GM13976 (cell line): ENCODE measurements around the gene CLEC2A.
"Not testable (repeated sequence)": the region's sequence is repeated elsewhere in the genome, so short reads cannot be mapped to it uniquely, and the experiment has no call there.

ENCODE experiments used
- DNase-seq: peaks from one replicate; pipeline ENCODE4 v3.0.0; 2012; ENCODE audit warnings: low spot score
- in situ Hi-C: fragments of 300-500 bp; cut with MboI; formaldehyde crosslinking; loops from one replicate; pipeline ENCODE4 v1.12.0; 2022; ENCODE audit warnings: low sequenced_read_pairs, mixed read lengths, inconsistent platforms; ENCODE audit not compliant: unreplicated experiment
- TF ChIP-seq, protein P1 (sequence below): IDR thresholded peaks from 2 replicates; pipeline ENCODE4 v1.5.1; 2012; ENCODE audit warnings: borderline replicate concordance, mild to moderate bottlenecking; ENCODE audit not compliant: insufficient read depth; ENCODE audit errors: extremely low read depth, missing control alignments, control extremely low read depth

The CLEC2A gene

DNA sequence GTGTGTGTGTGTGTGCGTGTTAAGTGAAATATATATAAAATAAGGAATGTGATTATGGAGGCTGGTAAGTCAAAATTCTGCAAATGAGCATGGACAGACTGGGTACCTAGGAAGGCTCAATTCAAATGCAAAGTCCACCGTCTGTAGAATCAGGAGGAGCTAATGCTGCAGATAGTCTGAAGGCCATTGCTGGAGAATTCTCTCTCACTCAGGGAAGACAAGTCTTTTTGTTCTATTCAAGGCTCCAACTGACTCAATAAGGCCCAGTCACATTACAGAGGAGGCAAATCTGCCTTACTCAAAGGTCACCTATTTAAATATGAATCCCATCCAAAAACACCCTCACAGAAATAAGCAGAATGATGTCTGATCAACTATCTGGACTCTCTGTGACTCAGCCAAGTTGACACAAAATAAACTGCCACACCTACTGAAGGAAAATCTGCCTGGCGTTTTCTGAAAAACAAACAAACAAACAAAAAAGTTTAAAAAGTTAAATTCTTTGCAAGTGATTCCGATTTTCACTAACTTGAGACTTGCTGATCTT lies 51.6 kb downstream of the CLEC2A start:
- in situ Hi-C loops: no loop called here
- no peak for DNase-seq
- TF ChIP-seq, protein P1, sequence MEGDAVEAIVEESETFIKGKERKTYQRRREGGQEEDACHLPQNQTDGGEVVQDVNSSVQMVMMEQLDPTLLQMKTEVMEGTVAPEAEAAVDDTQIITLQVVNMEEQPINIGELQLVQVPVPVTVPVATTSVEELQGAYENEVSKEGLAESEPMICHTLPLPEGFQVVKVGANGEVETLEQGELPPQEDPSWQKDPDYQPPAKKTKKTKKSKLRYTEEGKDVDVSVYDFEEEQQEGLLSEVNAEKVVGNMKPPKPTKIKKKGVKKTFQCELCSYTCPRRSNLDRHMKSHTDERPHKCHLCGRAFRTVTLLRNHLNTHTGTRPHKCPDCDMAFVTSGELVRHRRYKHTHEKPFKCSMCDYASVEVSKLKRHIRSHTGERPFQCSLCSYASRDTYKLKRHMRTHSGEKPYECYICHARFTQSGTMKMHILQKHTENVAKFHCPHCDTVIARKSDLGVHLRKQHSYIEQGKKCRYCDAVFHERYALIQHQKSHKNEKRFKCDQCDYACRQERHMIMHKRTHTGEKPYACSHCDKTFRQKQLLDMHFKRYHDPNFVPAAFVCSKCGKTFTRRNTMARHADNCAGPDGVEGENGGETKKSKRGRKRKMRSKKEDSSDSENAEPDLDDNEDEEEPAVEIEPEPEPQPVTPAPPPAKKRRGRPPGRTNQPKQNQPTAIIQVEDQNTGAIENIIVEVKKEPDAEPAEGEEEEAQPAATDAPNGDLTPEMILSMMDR: no peak

DNA sequence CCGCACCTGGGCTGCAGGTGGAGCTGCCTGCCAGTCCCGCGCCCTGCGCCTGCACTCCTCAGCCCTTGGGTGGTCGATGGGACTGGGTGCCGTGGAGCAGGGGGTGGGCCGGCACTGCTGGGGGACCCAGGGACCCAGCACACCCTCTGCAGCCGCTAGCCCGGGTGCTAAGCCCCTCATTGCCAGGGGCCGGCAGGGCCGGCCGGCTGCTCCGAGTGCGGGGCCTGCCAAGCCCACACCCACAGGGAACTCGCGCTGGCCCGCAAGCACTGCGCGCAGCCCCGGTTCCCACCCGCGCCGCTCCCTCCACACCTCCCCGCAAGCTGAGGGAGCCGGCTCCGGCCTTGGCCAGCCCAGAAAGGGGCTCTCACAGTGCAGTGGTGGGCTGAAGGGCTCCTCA lies 56.0 kb downstream of the CLEC2A start:
- DNase-seq, in situ Hi-C loops: not testable (repeated sequence)

DNA sequence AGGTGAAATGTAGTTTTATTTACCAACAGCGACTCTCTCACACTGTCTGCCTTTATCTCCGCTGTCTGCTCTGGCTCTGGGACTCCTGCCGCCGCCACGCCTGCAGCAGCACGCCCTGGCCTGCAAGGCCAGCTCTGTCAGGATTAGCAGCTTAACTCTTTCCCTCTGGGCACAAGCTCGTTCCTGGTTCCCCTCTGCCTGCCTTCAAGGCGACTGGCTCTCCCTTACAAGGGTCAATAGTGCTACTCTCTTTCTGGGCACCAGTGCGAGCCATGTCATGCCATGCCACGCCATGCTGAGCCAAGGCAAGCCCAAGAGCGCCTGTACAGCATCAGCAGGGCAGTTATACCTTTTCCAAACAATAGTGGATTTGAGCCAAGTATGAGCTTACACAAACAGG lies 59.4 kb downstream of the CLEC2A start:
- TF ChIP-seq, protein P1: no peak
- DNase-seq: no peak
- in situ Hi-C loops: no loop called here

DNA sequence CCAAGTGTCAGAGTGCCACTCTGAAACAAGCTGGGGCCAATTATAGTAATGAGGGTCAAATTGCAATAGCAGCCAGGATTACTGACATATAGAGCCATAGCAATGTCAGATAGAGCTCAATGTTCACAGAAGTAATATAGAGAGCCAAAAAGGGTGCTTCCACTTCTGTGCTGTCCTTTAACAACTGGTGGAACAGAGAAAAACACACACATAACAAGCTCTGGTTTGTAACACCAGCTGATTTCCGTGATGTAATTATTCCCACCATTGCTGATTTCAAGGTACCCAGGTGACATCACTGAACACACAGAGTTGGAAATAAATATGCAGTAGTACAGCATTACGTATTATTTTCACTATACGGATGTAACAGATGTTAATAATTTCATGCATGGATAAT lies 60.0 kb downstream of the CLEC2A start:
- DNase-seq: no peak
- in situ Hi-C loops: no loop called here
- TF ChIP-seq, protein P1: no peak

DNA sequence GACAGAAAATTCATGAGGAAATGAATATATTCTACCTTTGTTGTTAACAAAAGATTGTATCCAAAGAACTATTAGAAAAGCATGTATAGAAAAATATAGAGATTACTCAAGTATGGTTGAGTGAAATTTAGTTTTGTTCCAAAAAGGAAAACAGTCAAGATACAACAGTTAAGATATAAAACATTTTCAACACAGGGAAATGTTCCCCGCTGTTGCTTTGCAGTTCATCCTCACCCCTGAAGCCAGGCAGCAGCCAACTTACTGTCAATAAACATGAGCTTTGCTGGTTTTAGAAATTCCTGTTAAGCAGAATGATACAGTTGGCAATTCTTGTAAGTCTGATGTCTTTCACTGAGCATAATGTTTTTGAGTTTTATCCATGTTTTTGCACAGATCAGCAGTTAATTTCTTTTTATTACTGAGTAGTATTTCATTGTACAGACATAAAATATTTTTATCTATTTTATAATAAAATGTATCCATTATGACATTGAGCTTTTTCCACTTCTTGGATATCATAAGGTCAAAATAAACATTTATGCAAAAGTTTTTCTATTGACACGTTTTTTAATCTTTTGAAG lies 61.8 kb downstream of the CLEC2A start:
- TF ChIP-seq, protein P1: no peak
- no peak for DNase-seq
- in situ Hi-C loops: no loop called here

DNA sequence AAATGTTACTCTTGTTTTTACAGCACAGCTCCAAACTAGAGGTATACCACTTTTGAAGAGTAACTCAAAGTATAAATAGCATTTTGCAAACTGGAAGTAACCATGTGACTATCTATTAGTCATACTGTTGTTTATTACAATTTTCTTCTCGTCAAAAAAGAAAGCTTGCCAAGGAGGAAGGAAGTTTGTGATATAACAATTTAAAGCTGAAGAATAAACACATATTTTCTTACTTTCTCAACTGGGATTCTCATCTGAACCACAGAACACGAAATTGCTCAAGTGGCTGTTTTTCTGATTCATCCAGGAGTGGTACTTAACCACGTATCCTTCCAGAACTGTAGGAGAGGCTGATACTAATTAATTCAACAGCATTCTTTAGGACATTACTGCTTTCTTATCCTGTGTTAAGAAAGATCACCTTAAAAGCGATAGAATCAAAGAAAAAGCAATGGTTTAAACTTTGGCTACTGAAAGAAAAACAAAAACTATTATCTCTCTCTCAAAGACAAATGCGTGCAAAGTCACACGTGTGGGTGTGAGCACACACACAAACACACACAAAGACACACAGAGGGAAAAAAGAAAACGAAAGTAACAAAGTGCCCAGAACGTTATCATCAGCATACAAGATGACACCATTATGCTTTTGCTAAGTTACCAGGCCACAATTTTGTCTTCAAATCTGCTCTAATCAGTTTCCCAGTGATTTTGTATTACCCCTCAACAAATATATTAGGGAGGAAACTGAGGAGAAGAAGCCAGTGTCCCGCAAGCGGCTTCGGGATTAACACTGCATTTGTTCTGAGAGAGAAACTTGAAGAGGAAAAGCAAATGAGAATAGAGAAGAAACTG lies 62.6 kb downstream of the CLEC2A start, which contains the start of gene CLEC2B:
Gene CLEC2B, minus strand, starts transcription at position 48 of the 855 bp plus-strand sequence.
- in situ Hi-C loops: no loop called here
- no peak for DNase-seq
- TF ChIP-seq, protein P1: no peak

DNA sequence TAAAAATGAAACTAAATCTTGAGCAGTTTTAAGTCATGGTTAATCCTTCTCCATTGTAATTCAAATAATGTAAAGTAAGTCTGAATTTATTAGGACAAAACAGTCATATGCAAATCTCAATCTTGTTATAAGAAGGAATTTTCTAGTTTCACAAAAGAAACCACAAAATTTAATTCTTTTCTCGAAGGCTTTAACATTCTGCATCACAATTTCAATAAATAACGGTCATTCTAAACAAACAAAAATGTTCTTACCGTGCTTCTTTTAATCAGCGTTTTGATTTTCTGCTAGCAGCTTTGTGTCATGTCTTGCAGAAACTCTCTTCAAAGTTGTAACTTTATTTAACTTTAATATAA lies 63.2 kb downstream of the CLEC2A start:
- TF ChIP-seq, protein P1: no peak
- in situ Hi-C loops: no loop called here
- DNase-seq: no peak
